Thyroid gland (tissue), 4 donors: ENCODE measurements around the gene ELMO1.

Source experiments
- CTCF ChIP-seq, 6 experiments: fragments of 200-600 bp in 3 of 6; fragments of 450-650 bp in 3 of 6; sonication (generic) in 3 of 6; IDR thresholded peaks; one replicate each; pipeline ENCODE4 v1.5.1; 2016 to 2019; ENCODE audit warnings: antibody characterized with exemption in 6 of 6, mild to moderate bottlenecking in 2 of 6, inconsistent platforms in 1 of 6, moderate library complexity in 1 of 6
- POLR2A ChIP-seq, 2 donors: fragments of 450-650 bp; IDR thresholded peaks; one replicate each; pipeline ENCODE4 v1.6.1; 2017; ENCODE audit warnings: antibody characterized with exemption in 2 of 2, mild to moderate bottlenecking in 2 of 2, moderate library complexity in 1 of 2

- TF ChIP-seq POLR2A (IDR thresholded peaks at IDR 0.05) (no peak), CTCF (IDR thresholded peaks at IDR 0.05) (no peak)
These were observed 157.9 kb downstream of the ELMO1 start for GRCh38 chr7:37290731-37291130.
